Gastroesophageal sphincter (tissue), 4 donors: ENCODE results near the gene SIGLEC8. TPM values are rescaled to one million over a fixed set of nuclear protein-coding genes. Genes with fewer than 3 reads are reported as not detected.

Source experiments
- ATAC-seq: fragments of 150-250 bp; one replicate; pipeline ENCODE4 v1.9.1; 2016; ENCODE audit warnings: mild to moderate bottlenecking, moderate library complexity
- H3K27ac ChIP-seq, 4 donors: fragments of 200-600 bp; sonication (generic) in 3 of 4; 1 replicate in 3 of 4; 2 replicates in 1 of 4; pipeline ENCODE4 v1.5.1; 2016 to 2019
- H3K27me3 ChIP-seq: fragments of 200-600 bp; sonication (generic); one replicate; pipeline ENCODE4 v1.5.1; 2019
- H3K36me3 ChIP-seq, 2 donors: fragments of 200-600 bp; sonication (generic); one replicate each; pipeline ENCODE4 v1.5.1; 2019; ENCODE audit warnings: control low read depth in 1 of 2
- H3K4me1 ChIP-seq, 3 donors: fragments of 200-600 bp; sonication (generic); 1 replicate in 2 of 3; 2 replicates in 1 of 3; pipeline ENCODE4 v1.5.1; 2016 to 2019; ENCODE audit warnings: control low read depth in 2 of 3
- H3K4me3 ChIP-seq, 2 donors: fragments of 200-600 bp; sonication (generic); one replicate each; pipeline ENCODE4 v1.5.1; 2019; ENCODE audit warnings: mild to moderate bottlenecking in 1 of 2, moderate library complexity in 1 of 2
- H3K9me3 ChIP-seq, 3 donors: fragments of 200-600 bp; sonication (generic); one replicate each; pipeline ENCODE4 v1.5.1; 2017 to 2019; ENCODE audit warnings: control low read depth in 2 of 3
- EP300 ChIP-seq: sonication (generic); formaldehyde crosslinking; IDR thresholded peaks from one replicate; pipeline ENCODE4 v1.6.1; 2017; ENCODE audit warnings: antibody characterized with exemption, mild to moderate bottlenecking
- POLR2A ChIP-seq, 2 donors: fragments of 450-650 bp; IDR thresholded peaks; one replicate each; pipeline ENCODE4 v1.6.1; 2017; ENCODE audit warnings: antibody characterized with exemption in 2 of 2, mild to moderate bottlenecking in 2 of 2, moderate library complexity in 1 of 2
- POLR2AphosphoS5 ChIP-seq: sonication (generic); formaldehyde crosslinking; IDR thresholded peaks from one replicate; pipeline ENCODE4 v1.6.1; 2017; ENCODE audit warnings: antibody characterized with exemption
- WGBS, 2 donors: methylation state at CpG; one replicate each; pipeline ENCODE4 v1.1.5; 2018; ENCODE audit warnings: low coverage in 1 of 2; 5-methylcytosine and 5-hydroxymethylcytosine counted together
- total RNA-seq, 4 donors: library from RNA; depleted of rRNA; stranded (reverse); fragments of >200 nt; gene quantifications; one replicate each; pipeline ENCODE4 v1.1.0, GENCODE V29; 2016
- TF ChIP-seq, protein P1 (sequence below), 4 experiments: fragments of 200-600 bp in 2 of 4; fragments of 450-650 bp in 2 of 4; sonication (generic) in 1 of 4; IDR thresholded peaks; one replicate each; pipeline ENCODE4 v1.5.1; 2017 to 2019; ENCODE audit warnings: antibody characterized with exemption in 4 of 4, mild to moderate bottlenecking in 2 of 4, moderate library complexity in 2 of 4

The SIGLEC8 gene
- total RNA-seq, 4 donors from 2014 or later, result 0.25 to 1.4 (median 0.54) TPM; not detected in 1

DNA sequence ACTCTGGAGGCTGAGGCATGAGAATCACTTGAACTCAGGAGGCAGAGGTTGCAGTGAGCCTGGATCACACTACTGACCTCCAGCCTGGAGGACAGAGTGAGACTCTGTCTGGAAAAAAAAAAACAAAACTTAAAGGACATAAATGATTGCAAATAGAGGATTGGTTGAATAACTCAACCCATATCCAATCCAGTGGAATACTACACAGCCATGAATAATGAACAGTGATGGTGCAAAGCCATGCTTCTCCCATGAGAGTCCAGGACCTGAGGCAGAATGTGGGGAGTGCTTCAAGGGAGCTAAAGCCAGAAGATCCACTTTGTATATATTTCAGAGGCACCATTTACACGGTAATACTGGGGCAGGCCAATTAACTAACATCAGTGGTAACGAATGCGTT, 17.9 kb upstream of the SIGLEC8 start:
- Histone ChIP-seq H3K27ac (no peak overlapping the region), H3K4me1 (no peaks in the 10 kb centered on the region), H3K4me3 (no peak overlapping the region), H3K9me3 (no peaks in the 10 kb centered on the region), H3K27me3 (peaks cover 68% of the 10 kb centered on the region), H3K36me3 (no peaks in the 10 kb centered on the region)
- TF ChIP-seq EP300, result no peak
- no peak for TF ChIP-seq POLR2AphosphoS5
- TF ChIP-seq POLR2A (IDR thresholded peaks at IDR 0.05), result no peak
- ATAC-seq, result no peak
- 69 to 90% methylated on average over 2 to 3 of the region's 3 CpGs for WGBS, 2 donors

DNA sequence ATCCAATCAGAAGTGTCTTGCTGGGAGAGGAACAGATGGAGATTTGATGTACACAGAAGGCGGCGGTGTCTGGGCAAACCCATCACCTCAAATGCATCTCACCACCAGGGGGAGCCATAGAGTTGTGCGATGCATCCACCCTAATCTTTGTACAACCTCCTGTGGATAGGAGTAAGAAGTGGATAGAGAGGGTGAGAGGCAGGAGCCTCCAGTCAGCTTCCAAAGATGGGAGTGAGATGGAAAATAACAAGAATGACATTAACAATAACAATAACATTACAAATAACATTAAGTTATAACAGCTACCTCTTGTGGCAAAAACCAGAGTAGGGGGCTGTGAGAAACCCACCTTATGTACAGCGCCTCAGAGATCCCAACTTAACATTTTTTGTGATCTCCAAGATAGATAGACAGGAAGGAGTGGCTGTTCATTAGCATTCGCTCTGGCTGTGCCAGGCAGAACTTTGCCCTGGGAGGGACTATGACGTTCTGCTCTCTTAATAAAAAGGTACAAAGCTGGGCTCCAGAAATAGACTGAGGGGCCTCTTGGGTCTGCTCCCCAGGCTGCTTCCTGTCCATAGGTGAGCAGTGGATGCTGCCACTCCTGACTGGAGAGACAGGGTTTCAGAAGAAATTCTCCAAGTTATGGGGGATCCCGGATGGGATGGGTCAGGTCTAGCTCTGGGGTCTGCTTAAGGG, 14.9 kb upstream of the SIGLEC8 start:
- H3K4me3 ChIP-seq, result no peak overlapping the region
- ATAC-seq, result no peak
- no peaks in the 10 kb centered on the region for H3K9me3 ChIP-seq
- TF ChIP-seq, protein P1, sequence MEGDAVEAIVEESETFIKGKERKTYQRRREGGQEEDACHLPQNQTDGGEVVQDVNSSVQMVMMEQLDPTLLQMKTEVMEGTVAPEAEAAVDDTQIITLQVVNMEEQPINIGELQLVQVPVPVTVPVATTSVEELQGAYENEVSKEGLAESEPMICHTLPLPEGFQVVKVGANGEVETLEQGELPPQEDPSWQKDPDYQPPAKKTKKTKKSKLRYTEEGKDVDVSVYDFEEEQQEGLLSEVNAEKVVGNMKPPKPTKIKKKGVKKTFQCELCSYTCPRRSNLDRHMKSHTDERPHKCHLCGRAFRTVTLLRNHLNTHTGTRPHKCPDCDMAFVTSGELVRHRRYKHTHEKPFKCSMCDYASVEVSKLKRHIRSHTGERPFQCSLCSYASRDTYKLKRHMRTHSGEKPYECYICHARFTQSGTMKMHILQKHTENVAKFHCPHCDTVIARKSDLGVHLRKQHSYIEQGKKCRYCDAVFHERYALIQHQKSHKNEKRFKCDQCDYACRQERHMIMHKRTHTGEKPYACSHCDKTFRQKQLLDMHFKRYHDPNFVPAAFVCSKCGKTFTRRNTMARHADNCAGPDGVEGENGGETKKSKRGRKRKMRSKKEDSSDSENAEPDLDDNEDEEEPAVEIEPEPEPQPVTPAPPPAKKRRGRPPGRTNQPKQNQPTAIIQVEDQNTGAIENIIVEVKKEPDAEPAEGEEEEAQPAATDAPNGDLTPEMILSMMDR (IDR thresholded peaks at IDR 0.05), result peak; percentile 70 to 90 (median 82)
- no peak for TF ChIP-seq POLR2AphosphoS5
- H3K27me3 ChIP-seq, result peaks cover 56% of the 10 kb centered on the region
- H3K4me1 ChIP-seq, result no peaks in the 10 kb centered on the region
- no peak overlapping the region for H3K27ac ChIP-seq
- 31 to 33% methylated on average over 2 to 7 of the region's 7 CpGs for WGBS, 2 donors
- H3K36me3 ChIP-seq, result no peaks in the 10 kb centered on the region

DNA sequence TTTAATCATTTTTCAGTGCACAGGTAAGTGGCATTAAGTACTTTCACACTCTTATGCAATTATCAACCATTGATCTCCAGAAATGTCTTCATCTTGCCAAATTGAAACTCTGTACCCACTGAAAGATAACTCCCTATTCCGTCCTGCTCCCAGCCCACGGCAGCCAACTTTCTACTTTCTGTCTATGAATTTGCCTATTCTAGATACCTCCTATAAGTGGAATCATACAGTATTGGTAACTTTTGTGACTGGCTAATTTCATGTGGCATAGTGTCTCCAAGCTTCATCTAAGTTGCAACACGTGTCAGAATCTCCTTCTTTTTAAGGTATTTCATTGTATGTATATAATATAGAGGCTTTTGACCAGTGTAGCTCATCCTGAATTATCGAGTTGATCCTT, 14.4 kb upstream of the SIGLEC8 start:
- H3K36me3 ChIP-seq, result no peaks in the 10 kb centered on the region
- peaks cover 57% of the 10 kb centered on the region for H3K27me3 ChIP-seq
- TF ChIP-seq EP300 (no peak), POLR2A (IDR thresholded peaks at IDR 0.05) (no peak), POLR2AphosphoS5 (no peak)
- TF ChIP-seq, protein P1 (IDR thresholded peaks at IDR 0.05), result no peak
- no peaks in the 10 kb centered on the region for H3K9me3 ChIP-seq
- WGBS, 2 donors, result 13 to 15% methylated on average over 3 to 4 of the region's 4 CpGs
- H3K4me3 ChIP-seq, result no peak overlapping the region
- H3K4me1 ChIP-seq, result no peaks in the 10 kb centered on the region
- no peak for ATAC-seq
- H3K27ac ChIP-seq, result no peak overlapping the region

DNA sequence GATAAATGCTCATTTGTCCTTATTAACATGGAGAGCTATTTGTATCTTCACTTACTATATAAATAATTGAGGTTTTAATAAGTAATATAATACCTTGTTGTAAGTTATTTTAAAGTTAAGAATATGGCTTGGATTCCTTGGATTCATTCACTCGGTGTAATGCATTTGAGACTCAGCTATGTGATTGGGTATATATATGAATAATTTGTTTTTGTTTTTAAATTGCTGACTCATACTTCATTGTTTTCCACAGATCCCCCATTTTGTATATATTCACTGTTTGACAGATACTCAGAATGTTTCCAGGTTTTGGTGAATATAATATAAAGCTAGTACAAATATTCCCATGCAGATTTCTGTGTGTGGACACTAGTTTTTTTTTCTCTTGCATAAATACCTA, 13.3 kb upstream of the SIGLEC8 start:
- H3K36me3 ChIP-seq, result no peaks in the 10 kb centered on the region
- no peak overlapping the region for H3K4me3 ChIP-seq
- 45 to 62% methylated on average over 1 of the region's 1 CpG for WGBS, 2 donors
- no peak overlapping the region for H3K27ac ChIP-seq
- peaks cover 57% of the 10 kb centered on the region for H3K27me3 ChIP-seq
- H3K9me3 ChIP-seq, result no peaks in the 10 kb centered on the region
- no peaks in the 10 kb centered on the region for H3K4me1 ChIP-seq
- ATAC-seq, result no peak
- TF ChIP-seq, protein P1 (IDR thresholded peaks at IDR 0.05), result no peak
- TF ChIP-seq POLR2AphosphoS5 (no peak), EP300 (no peak), POLR2A (IDR thresholded peaks at IDR 0.05) (no peak)

DNA sequence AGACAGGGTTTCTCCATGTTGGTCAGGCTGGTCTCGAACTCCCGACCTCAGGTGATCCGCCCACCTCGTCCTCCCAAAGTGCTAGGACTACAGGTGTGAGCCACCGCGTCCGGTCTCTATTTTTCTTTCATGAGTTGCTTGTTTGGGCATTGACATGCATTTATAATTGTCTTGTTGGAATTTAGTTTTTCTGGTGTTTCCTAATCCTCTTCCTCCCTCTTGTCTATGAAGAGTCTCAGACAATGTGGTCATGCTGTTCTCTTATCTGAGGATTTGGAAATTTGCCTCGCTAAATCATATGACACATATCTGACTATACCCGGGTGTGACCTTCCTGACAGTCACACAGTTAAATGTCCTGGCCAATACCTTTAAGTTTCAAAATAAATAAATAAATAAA, 12.7 kb upstream of the SIGLEC8 start:
- Histone ChIP-seq H3K27ac (no peak overlapping the region), H3K4me3 (no peak overlapping the region), H3K27me3 (peaks cover 53% of the 10 kb centered on the region), H3K9me3 (no peaks in the 10 kb centered on the region), H3K4me1 (no peaks in the 10 kb centered on the region), H3K36me3 (no peaks in the 10 kb centered on the region)
- no peak for ATAC-seq
- 73 to 79% methylated on average over 9 of the region's 9 CpGs for WGBS, 2 donors
- TF ChIP-seq, protein P1 (IDR thresholded peaks at IDR 0.05), result no peak
- TF ChIP-seq EP300 (no peak), POLR2AphosphoS5 (no peak), POLR2A (IDR thresholded peaks at IDR 0.05) (no peak)
